HG03135 (cell line): ENCODE measurements around the gene TPCN1.

ENCODE experiments used
- ATAC-seq: cut with Tn5 transposase; IDR thresholded peaks from one replicate; pipeline ENCODE4 v1.9.1; 2021; ENCODE audit warnings: mild to moderate bottlenecking, moderate library complexity; ENCODE audit not compliant: unreplicated experiment

TPCN1 gene

GRCh38 chr12:113221181-113221996 lies at the start of gene TPCN1:
Gene TPCN1 (plus strand): TSS chr12:113221464. CDS start chr12:113226853, 5,389 bp downstream.
- ATAC-seq = peak; percentile 87

- ATAC-seq = no peak
Observed at GRCh38 chr12:113171543-113171942, 49.7 kb upstream of the TPCN1 start.

GRCh38 chr12:113172185-113172584 lies 49.1 kb upstream of the TPCN1 start:
- ATAC-seq = no peak

- ATAC-seq = peak; percentile 54
Observed at GRCh38 chr12:113173081-113173698, 48.1 kb upstream of the TPCN1 start.

- peak; percentile 56 for ATAC-seq
Observed at GRCh38 chr12:113174461-113175384, 46.5 kb upstream of the TPCN1 start.

GRCh38 chr12:113179023-113179422 lies 42.2 kb upstream of the TPCN1 start:
- ATAC-seq = no peak

GRCh38 chr12:113180333-113180732 lies 40.9 kb upstream of the TPCN1 start:
- ATAC-seq = no peak

- ATAC-seq = no peak
Observed at GRCh38 chr12:113181975-113182374, 39.3 kb upstream of the TPCN1 start.

GRCh38 chr12:113183030-113183589 lies 38.2 kb upstream of the TPCN1 start:
- ATAC-seq = no peak

- ATAC-seq = peak; percentile 56
Observed at GRCh38 chr12:113184098-113184899, 37.0 kb upstream of the TPCN1 start.

- peak; percentile 80 for ATAC-seq
Observed at GRCh38 chr12:113184900-113185179, 36.4 kb upstream of the TPCN1 start.

- peak; percentile 47 for ATAC-seq
Observed at GRCh38 chr12:113185180-113186032, 35.9 kb upstream of the TPCN1 start, which contains the start of the genes DDX54 and RITA1. Gene DDX54 (minus strand): TSS chr12:113185478. CDS start chr12:113185451, 27 bp downstream. Gene RITA1 (plus strand): TSS chr12:113185721. CDS start chr12:113186747, 1,026 bp downstream.

- no peak for ATAC-seq
Observed at GRCh38 chr12:113186033-113186365, 35.3 kb upstream of the TPCN1 start.

GRCh38 chr12:113186666-113187325 lies 34.5 kb upstream of the TPCN1 start:
- no peak for ATAC-seq

- ATAC-seq = no peak
Observed at GRCh38 chr12:113189361-113189760, 31.9 kb upstream of the TPCN1 start.

- ATAC-seq = no peak
Observed at GRCh38 chr12:113190761-113191160, 30.5 kb upstream of the TPCN1 start.

GRCh38 chr12:113191227-113191626 lies 30.0 kb upstream of the TPCN1 start:
- ATAC-seq = no peak

- ATAC-seq = no peak
Observed at GRCh38 chr12:113194971-113195391, 26.3 kb upstream of the TPCN1 start.

- no peak for ATAC-seq
Observed at GRCh38 chr12:113195598-113195997, 25.7 kb upstream of the TPCN1 start.
